ENCODE results near the gene KCNAB1. TPM values are rescaled to one million over a fixed set of nuclear protein-coding genes. Genes with fewer than 3 reads are reported as not detected.

KCNAB1 gene
- total RNA-seq, 2 donors from 2014 or later, result 0.49 to 0.81 TPM

DNA sequence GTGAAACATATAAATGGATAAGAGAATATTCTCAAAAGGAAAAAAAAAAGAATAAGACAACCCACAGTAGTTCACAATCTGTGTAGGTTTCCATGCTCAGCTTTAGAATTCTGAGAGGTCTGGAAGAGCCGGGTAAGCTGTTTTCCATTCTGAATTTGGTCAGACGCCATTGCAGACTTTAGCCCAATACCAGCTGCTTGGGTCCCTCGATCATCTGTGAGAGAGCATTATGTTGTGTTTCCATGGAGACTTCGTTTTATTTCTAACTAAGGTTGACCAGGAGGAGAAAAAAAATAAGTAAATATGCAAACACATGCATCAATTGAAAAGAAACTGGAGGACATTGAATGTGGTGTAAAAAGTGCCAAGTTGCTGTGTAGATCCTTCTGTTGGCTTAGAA is 25.5 kb downstream of the KCNAB1 start:
- no peak overlapping the region for H3K4me3 ChIP-seq (ENCODE audit: low read length)
- TF ChIP-seq, protein P1, sequence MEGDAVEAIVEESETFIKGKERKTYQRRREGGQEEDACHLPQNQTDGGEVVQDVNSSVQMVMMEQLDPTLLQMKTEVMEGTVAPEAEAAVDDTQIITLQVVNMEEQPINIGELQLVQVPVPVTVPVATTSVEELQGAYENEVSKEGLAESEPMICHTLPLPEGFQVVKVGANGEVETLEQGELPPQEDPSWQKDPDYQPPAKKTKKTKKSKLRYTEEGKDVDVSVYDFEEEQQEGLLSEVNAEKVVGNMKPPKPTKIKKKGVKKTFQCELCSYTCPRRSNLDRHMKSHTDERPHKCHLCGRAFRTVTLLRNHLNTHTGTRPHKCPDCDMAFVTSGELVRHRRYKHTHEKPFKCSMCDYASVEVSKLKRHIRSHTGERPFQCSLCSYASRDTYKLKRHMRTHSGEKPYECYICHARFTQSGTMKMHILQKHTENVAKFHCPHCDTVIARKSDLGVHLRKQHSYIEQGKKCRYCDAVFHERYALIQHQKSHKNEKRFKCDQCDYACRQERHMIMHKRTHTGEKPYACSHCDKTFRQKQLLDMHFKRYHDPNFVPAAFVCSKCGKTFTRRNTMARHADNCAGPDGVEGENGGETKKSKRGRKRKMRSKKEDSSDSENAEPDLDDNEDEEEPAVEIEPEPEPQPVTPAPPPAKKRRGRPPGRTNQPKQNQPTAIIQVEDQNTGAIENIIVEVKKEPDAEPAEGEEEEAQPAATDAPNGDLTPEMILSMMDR (conservative IDR thresholded peaks at IDR 0.05), result no peak
- no peak for DNase-seq
- no peaks in the 10 kb centered on the region for H3K36me3 Mint-ChIP-seq (ENCODE audit: low read depth)
- no peaks in the 10 kb centered on the region for H3K9me3 Mint-ChIP-seq
- peaks cover 33% of the 10 kb centered on the region for H3K27me3 ChIP-seq (ENCODE audit: control insufficient read depth, insufficient read depth, low read length, poor library complexity, severe bottlenecking)
- no peak overlapping the region for H3K27ac ChIP-seq (ENCODE audit: low read depth, low read length)
- no peak overlapping the region for H3K27ac Mint-ChIP-seq
- no peak overlapping the region for H3K9ac ChIP-seq (ENCODE audit: extremely low read depth, low read length, poor library complexity, severe bottlenecking)
- peaks cover 13% of the 10 kb centered on the region for H3K27me3 Mint-ChIP-seq (ENCODE audit: insufficient read depth)
- peaks cover 43% of the 10 kb centered on the region for H3K4me1 Mint-ChIP-seq
- H3K9me3 ChIP-seq (ENCODE audit: control insufficient read depth, low read length), result no peaks in the 10 kb centered on the region
- H3K36me3 ChIP-seq (ENCODE audit: control insufficient read depth, insufficient read depth, low read length), result no peaks in the 10 kb centered on the region
- no peak overlapping the region for H3K4me3 Mint-ChIP-seq
- WGBS, 2 experiments (ENCODE audit: insufficient coverage in 1 of 2, insufficient read length in 1 of 2), result 89 to 93% methylated on average over 4 of the region's 4 CpGs
- peaks cover 7% of the 10 kb centered on the region for H3K4me1 ChIP-seq (ENCODE audit: control insufficient read depth, insufficient read depth, low read length)

DNA sequence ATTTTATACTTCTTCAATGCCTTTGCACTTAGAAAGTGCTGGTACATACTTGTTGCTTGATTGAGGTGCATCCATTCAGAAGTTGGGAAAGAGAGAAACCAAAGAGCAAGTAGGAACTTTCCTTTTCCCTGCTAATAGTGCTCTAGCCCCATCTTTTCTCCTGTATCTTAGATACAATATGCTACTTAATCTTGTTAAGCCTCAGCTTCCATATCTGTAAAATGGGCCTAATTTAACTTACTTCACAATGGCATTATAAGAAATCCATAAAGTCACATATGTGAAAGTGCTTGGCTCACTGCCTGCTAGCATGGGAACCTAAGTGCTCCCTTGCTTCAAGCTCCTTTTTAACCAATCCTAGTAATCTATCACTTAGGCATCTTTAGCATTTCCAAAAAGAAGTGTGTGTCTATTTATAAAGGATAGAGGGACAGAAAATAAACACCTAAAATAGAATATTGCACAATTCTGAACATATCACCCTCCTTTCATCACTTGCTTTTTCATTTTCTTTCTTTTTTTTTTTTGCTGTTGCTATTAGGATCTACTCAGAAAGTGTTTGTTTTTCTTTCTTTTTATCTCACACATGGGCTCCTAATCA is 28.1 kb downstream of the KCNAB1 start:
- Histone ChIP-seq H3K27ac (ENCODE audit: low read depth, low read length) (no peak overlapping the region), H3K9ac (ENCODE audit: extremely low read depth, low read length, poor library complexity, severe bottlenecking) (no peak overlapping the region), H3K27me3 (ENCODE audit: control insufficient read depth, insufficient read depth, low read length, poor library complexity, severe bottlenecking) (peaks cover 26% of the 10 kb centered on the region), H3K36me3 (ENCODE audit: control insufficient read depth, insufficient read depth, low read length) (no peaks in the 10 kb centered on the region), H3K4me3 (ENCODE audit: low read length) (no peak overlapping the region), H3K9me3 (ENCODE audit: control insufficient read depth, low read length) (no peaks in the 10 kb centered on the region), H3K4me1 (ENCODE audit: control insufficient read depth, insufficient read depth, low read length) (no peaks in the 10 kb centered on the region)
- Mint-ChIP-seq H3K4me3 (no peak overlapping the region), H3K36me3 (ENCODE audit: low read depth) (no peaks in the 10 kb centered on the region), H3K27ac (no peak overlapping the region), H3K27me3 (ENCODE audit: insufficient read depth) (peaks cover 11% of the 10 kb centered on the region), H3K9me3 (no peaks in the 10 kb centered on the region), H3K4me1 (peaks cover 32% of the 10 kb centered on the region)
- TF ChIP-seq, protein P1 (conservative IDR thresholded peaks at IDR 0.05), result no peak
- DNase-seq, result no peak

- H3K27me3 Mint-ChIP-seq (ENCODE audit: insufficient read depth), result peaks cover 11% of the 10 kb centered on the region
- TF ChIP-seq, protein P1 (conservative IDR thresholded peaks at IDR 0.05), result no peak
- peaks cover 31% of the 10 kb centered on the region for H3K4me1 Mint-ChIP-seq
- no peaks in the 10 kb centered on the region for H3K36me3 Mint-ChIP-seq (ENCODE audit: low read depth)
- H3K9me3 Mint-ChIP-seq, result no peaks in the 10 kb centered on the region
- Histone ChIP-seq H3K27ac (ENCODE audit: low read depth, low read length) (no peak overlapping the region), H3K36me3 (ENCODE audit: control insufficient read depth, insufficient read depth, low read length) (no peaks in the 10 kb centered on the region), H3K4me3 (ENCODE audit: low read length) (no peak overlapping the region), H3K27me3 (ENCODE audit: control insufficient read depth, insufficient read depth, low read length, poor library complexity, severe bottlenecking) (peaks cover 25% of the 10 kb centered on the region), H3K9ac (ENCODE audit: extremely low read depth, low read length, poor library complexity, severe bottlenecking) (no peak overlapping the region), H3K4me1 (ENCODE audit: control insufficient read depth, insufficient read depth, low read length) (no peaks in the 10 kb centered on the region), H3K9me3 (ENCODE audit: control insufficient read depth, low read length) (no peaks in the 10 kb centered on the region)
- peak overlapping the region; percentile 7 for H3K27ac Mint-ChIP-seq
- DNase-seq, result no peak
- no peak overlapping the region for H3K4me3 Mint-ChIP-seq
- WGBS, 2 experiments (ENCODE audit: insufficient coverage in 1 of 2, insufficient read length in 1 of 2), result 86 to 91% methylated on average over 6 to 8 of the region's 8 CpGs
Measured at GRCh38 chr3:156148946-156149381, 28.6 kb downstream of the KCNAB1 start.

Data from endodermal cell (in vitro differentiated cells).